T-helper 1 cell (primary cell): ENCODE measurements around the gene VWA5B1.
"Not testable (repeated sequence)": the region's sequence is repeated elsewhere in the genome, so short reads cannot be mapped to it uniquely, and the experiment has no call there.

Experiments
- DNase-seq, 5 donors: peaks; one replicate each; pipeline ENCODE4 v3.0.0-alpha.2; 2012 to 2020
- total RNA-seq, 4 donors: gene quantifications; one replicate each; lab custom pipeline; 2026; lab: John Stamatoyannopoulos, UW

Gene VWA5B1, protein sequence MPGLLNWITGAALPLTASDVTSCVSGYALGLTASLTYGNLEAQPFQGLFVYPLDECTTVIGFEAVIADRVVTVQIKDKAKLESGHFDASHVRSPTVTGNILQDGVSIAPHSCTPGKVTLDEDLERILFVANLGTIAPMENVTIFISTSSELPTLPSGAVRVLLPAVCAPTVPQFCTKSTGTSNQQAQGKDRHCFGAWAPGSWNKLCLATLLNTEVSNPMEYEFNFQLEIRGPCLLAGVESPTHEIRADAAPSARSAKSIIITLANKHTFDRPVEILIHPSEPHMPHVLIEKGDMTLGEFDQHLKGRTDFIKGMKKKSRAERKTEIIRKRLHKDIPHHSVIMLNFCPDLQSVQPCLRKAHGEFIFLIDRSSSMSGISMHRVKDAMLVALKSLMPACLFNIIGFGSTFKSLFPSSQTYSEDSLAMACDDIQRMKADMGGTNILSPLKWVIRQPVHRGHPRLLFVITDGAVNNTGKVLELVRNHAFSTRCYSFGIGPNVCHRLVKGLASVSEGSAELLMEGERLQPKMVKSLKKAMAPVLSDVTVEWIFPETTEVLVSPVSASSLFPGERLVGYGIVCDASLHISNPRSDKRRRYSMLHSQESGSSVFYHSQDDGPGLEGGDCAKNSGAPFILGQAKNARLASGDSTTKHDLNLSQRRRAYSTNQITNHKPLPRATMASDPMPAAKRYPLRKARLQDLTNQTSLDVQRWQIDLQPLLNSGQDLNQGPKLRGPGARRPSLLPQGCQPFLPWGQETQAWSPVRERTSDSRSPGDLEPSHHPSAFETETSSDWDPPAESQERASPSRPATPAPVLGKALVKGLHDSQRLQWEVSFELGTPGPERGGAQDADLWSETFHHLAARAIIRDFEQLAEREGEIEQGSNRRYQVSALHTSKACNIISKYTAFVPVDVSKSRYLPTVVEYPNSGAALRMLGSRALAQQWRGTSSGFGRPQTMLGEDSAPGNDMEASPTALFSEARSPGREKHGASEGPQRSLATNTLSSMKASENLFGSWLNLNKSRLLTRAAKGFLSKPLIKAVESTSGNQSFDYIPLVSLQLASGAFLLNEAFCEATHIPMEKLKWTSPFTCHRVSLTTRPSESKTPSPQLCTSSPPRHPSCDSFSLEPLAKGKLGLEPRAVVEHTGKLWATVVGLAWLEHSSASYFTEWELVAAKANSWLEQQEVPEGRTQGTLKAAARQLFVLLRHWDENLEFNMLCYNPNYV
- total RNA-seq: 0 to 0.47 (median 0.42) reads per million in 4 donors

GRCh38 chr1:20290624-20291597, at the start of gene VWA5B1:
Gene VWA5B1, plus strand, starts transcription at chr1:20290875. Its CDS starts 19,727 bp downstream, at chr1:20310602.
- DNase-seq: no peak

DNA sequence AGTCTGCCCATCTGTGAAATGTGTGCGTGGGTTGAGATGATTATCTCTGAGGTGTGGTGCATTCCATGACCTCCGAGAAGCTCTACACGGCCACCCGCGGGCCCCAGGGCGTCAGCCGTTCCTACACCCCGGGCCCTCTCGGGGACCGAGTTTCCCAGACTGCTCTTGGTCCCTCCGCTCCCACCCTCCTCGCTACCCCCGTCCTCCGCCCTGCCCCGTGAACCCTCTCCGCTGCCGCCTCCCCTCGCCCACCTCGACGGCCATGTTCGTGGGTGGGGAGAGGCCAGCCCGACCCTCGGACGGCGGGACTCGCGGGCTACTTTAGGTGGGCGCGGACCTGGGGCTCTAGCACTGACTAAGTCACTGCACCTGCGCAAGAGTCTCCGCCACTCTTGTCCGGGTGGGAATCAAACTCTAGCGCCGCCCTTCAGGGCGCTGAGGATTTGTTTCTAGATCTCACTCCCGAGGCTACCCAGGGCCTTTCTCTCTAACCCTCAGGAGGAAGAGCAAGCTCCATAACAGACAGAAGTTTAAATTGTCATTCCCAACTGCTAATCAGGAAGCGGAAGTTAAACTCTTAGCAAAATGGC, 47.7 kb upstream of the VWA5B1 start:
- DNase-seq: no peak

GRCh38 chr1:20248971-20249612, 41.6 kb upstream of the VWA5B1 start:
- peak in 2 of 5 donors; percentile 7 to 62 for DNase-seq

- DNase-seq: peak in 1 of 5 donors; percentile 54
Measured at GRCh38 chr1:20250340-20250989, 40.2 kb upstream of the VWA5B1 start.

DNA sequence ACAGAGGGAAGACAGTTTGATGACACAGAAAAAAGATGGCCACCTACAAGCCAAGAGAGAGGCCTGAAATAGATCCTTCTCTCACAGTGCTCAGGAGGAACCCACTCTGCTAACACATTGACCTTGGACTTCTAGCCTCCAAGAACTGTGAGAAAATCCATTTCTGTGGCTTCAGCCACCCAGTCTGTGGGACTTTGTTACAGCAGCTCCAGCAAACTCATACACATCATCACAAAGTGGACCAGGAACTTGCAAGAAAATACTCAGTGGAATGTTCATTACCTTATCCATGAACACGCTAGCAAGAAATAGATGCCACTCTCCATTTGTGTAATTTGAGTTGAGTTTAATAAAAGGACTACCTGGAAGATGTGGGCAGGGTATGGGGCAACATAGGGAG, 38.1 kb upstream of the VWA5B1 start:
- DNase-seq: no peak

GRCh38 chr1:20255666-20256065, 35.0 kb upstream of the VWA5B1 start:
- DNase-seq: no peak

- no peak for DNase-seq
Measured at GRCh38 chr1:20259646-20260045, 31.0 kb upstream of the VWA5B1 start.

DNA sequence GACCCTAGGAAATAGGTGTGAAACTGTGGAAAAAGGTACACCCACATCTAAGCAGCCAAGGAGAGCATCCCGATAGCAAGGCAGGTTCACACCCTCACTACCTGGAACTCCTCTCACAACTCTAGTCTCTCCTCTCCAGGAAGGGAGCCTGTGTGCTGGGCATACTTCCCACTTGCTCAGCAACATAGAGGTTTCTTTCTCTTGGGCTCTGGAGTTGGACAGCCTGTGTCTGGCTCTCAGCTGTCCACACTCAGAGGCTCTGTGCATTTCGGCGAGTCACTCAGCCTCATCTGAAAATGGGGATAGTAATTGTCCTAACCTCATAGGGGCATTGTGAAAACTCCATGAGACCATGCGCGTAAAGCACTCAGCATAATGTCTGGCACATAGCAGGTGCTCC, 29.6 kb upstream of the VWA5B1 start:
- no peak for DNase-seq

DNA sequence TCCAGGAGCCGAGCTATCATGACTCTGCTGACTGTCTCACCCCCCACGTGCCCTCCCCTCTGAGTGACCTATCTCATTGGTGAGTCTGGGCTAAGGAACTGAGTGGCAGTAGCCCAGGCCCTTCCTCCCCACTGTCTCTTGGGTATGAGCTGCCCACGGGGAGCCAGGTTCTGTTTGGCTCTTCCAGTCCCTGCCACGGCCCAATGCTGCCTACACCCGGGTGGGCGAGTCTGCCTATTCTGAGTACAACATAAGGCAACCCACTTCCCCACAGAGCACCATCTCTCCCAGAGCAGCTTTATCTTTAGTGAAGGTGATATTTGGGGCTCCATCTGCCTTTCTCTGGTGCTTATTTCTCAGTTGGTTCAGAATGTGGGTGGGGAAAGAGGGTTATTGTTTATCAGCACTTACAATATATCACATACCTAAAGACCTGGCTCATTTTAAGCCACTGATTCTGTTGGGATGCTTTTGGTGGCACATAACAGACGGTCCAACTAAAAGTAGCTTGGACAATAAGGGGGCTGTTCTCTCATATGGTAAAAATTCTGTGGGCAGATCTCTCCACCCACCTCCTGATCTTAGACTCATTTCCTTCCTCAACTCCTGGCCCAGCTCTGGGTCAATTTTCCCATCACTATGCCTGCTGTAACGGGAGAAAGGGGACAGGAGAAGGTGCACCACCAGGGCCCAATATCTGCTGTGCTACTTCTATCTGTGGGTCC, 27.7 kb upstream of the VWA5B1 start:
- DNase-seq: no peak

GRCh38 chr1:20265250-20265649, 25.4 kb upstream of the VWA5B1 start:
- no peak for DNase-seq

GRCh38 chr1:20266141-20266540, 24.5 kb upstream of the VWA5B1 start:
- no peak for DNase-seq

DNA sequence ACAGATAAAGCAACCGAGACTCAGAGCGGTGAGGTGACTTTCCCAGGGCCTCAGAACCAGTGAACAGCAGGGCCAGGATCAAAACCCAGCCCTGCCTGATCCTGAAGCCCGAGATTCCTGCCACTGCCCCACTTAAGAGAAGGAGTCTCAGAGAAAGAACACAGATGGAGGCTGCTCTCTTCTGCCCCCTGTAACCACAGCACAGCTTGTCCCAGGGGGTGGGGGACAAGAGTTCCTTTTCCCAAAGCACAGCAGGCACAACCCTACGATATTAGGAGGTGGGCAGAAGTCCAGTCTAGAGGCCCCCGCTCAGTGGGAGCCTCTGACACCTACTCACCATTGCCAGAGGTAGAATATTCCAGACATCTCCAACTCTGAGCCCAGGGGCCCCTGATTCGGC, 24.0 kb upstream of the VWA5B1 start:
- DNase-seq: no peak

DNA sequence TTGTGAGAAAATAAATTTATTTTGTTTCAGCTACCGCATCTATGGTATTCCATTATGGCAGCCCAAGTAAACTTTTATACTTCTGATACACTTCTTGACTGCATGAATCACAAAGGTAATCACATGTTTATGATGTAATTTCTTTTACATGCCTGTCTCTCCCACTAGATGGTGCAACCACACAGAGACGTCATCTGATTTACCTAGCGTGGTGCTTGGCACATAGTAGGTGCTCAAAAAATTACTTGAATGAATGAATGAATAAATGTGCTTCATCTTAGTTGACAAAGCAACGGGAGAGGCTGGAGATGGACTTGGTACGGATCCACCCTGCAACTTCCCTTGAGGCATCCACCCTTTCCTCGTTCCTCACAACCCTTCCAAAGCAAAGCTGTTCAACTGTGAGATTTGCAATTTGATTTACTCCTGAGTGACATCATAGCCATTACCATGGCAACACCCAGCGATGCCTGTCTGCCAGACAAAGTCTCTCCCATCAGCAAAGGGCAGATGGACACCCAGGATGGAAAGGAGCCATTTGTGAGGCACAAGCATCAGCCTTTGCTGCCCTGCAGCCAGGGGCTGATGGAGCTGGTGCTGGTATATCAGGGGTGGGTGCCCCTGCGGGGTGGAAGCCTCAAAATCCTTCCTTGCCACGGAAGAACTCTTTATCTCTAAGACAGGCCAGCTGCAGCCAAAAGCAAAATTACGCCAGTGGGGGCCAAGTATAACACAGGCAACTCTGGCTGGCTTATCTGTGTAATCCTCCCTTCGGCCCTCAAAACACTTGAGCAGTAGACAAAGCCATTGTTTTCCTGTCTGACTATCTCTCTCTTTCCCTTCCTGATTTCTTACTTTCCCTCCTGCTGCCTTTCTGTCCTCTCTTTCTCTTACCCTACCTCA, 18.9 kb upstream of the VWA5B1 start:
- DNase-seq: no peak

DNA sequence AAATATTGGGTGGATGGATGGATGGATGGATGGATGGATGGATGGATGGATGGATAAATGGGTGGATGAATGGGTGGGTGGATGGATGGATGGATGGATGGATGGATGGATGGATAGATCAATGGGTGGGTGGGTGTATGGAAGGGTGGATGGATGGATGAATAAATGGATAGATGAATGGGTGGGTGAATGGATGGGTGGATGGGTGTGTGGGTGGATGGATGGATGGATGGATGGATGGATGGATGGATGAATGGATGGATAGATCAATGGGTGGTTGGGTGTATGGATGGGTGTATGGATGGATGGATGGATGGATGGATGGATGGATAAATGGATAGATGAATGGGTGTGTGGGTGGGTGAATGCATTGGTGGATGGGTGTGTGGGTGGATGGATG, 17.0 kb upstream of the VWA5B1 start:
- DNase-seq: not testable (repeated sequence)

GRCh38 chr1:20275319-20275925, 15.3 kb upstream of the VWA5B1 start:
- DNase-seq: no peak

DNA sequence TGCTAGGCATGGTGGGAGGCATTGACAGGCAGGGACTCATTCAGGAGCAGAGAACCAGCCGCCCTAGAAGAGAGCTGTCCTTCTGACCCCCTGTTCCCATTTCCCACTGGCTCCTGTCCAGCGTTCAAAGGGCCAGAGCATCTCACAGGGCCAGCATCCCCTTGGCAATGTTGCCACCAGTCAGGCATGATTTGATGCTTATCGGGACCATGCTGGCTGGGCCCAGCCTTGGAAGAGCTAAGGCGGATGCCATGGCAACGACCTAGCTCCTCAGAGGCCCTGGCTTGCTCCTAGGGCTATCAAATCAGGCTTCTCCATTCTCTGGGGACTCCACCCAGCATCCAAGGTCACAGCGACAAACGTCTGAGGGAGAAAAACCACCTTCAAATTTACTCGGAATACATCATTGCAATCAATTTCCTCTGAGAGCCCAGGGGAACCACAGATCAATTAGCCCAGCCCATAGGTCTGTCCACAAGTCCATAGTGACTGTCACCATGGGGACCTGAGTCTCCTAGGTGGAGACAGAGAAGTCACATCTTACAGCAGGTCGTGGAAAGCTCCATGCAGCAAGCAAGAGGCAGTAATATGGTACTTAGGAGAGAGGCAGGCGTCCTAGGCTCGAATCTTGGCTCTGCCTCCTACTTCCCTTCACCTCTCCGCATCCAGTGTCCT, 14.1 kb upstream of the VWA5B1 start:
- DNase-seq: no peak

DNA sequence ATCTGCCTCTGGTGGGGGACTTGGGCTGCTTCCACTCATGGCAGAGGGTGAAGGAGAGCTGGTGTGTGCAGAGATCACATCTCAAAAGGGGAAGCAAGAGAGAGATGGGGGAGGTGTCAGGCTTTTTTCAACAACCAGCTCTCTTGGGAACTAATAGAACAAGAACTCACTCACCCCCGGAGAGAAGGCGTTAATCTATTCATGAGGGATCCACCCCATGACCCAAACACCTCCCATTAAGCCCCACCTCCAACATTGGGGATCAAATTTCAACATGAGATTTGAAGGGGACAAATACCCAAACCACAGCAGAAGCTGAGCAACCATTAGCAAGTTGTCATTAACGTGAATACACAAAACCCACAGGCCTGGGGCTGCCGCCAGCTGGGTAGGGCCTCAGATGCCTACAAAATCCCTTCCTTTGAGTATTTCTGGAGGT, 12.0 kb upstream of the VWA5B1 start:
- DNase-seq: no peak
